GM18505 (cell line): ENCODE results near the gene EXOC3L2.

Experiments
- ATAC-seq: cut with Tn5 transposase; IDR thresholded peaks from one replicate; pipeline ENCODE4 v1.9.1; 2021; ENCODE audit not compliant: unreplicated experiment
- POLR2A ChIP-seq: IDR thresholded peaks from 4 replicates; pipeline ENCODE4 v1.6.1; 2011; ENCODE audit warnings: borderline replicate concordance; ENCODE audit not compliant: insufficient read depth, insufficient read length; ENCODE audit errors: extremely low read depth

Gene EXOC3L2

DNA sequence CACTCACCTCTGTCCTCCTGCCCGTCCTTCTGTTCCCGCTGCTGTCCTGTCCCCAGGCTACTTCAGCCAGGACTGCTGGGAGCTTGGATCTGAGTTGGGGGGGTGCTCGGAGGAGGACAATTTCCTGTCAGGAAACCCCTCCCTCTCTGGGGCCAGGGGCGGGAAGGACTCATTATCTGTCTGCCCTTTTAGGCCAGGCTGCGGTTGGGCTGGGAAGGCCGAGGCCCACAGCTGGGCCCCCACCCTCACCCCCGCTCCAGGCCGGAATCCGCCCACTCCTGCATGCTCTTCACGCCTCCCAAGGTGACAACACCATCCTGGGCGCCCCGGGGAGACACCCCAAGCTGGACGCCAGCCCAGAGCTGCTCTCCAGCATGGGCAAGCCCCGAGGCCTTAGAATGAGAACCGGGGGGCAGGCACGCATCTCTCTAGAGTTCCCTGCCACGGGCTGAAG, at the start of gene EXOC3L2:
Gene EXOC3L2, minus strand, starts transcription at position 74 of the 454 bp plus-strand sequence. CDS start 6,362 bp downstream, outside the sequence.
- TF ChIP-seq POLR2A = no peak
- no peak for ATAC-seq

- no peak for TF ChIP-seq POLR2A
- no peak for ATAC-seq
These were observed 49.3 kb upstream of the EXOC3L2 start for GRCh38 chr19:45294291-45295029.

DNA sequence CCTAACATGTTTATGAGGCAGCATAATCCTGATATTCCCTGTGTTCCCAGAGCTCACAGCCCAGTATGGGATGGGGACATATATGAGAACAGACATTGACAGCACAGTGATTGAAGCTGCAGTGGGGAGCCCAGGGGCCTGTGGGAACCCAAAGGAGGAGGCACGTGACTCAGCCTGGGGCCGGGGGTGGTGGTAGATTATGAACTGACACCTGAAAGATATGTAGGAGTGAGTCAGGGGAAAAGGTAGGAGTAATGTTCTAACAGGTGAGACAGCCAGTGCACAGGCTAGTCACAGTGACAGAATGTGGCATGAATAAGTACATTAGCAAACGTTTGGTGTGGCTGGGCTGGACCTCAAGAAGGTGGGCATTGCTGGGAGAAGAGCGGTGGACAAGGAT, 48.5 kb upstream of the EXOC3L2 start:
- no peak for TF ChIP-seq POLR2A
- no peak for ATAC-seq

GRCh38 chr19:45291834-45292233, 46.6 kb upstream of the EXOC3L2 start:
- no peak for TF ChIP-seq POLR2A
- no peak for ATAC-seq

- ATAC-seq = no peak
- no peak for TF ChIP-seq POLR2A
These were observed 45.2 kb upstream of the EXOC3L2 start for GRCh38 chr19:45290381-45290931.

DNA sequence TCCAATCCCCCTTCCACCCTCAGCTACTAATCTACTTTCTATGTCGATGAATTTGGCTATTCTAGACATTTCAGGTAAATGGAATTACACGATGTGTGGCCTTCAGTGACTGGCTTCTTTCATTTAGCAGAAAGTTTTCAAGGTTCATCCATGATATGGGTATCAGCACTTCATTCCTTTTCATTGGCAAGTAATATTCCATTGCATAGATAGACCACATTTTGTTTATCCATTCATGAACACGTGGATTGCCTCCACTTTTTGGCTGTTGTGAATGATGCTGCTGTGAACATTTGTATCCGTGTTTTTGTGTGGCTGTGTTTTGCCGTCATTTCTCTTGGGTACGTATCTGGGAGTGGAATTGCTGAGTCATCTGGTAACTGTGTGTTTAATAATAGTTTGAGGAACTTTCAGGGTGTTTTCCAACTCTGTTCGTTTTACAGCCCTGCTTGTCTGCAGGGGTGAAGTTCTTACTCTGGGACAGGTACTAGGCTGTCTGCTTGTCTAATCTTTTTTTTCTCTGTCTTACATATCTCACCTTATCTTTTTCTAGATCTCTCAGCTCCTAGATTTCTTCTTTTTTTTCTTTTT, 38.3 kb upstream of the EXOC3L2 start:
- no peak for ATAC-seq
- no peak for TF ChIP-seq POLR2A

GRCh38 chr19:45280471-45280961, 35.3 kb upstream of the EXOC3L2 start:
- no peak for ATAC-seq
- no peak for TF ChIP-seq POLR2A

DNA sequence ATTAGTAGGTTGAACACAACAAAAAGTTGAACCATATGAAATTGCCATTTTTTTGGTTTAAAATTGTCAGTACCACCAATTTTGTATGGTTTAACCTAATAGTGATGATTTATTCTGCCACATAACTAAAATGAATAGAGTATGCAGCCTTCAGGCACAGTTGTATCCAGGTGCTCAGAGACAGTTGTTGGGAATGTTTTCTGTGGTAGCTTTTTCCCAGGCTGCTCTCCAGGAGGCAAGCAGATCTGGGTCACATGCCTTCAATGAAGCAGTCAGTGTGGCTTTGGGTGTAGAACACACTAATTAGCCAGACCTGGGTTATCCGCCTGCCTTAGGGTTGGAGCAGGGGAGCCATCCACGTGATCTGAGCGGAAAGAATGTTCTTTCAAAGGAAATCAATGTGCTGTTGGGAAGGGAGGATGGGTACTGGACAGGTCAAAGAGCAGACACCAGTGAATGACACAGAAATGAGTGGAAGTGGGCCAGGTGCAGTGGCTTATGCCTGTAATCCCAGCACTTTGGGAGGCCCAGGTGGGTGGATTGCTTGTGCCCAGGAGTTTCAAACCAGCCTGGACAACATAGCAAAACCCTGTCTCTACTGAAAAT, 34.5 kb upstream of the EXOC3L2 start:
- no peak for TF ChIP-seq POLR2A
- no peak for ATAC-seq

- no peak for ATAC-seq
- no peak for TF ChIP-seq POLR2A
These were observed 32.9 kb upstream of the EXOC3L2 start for GRCh38 chr19:45278087-45278486.

DNA sequence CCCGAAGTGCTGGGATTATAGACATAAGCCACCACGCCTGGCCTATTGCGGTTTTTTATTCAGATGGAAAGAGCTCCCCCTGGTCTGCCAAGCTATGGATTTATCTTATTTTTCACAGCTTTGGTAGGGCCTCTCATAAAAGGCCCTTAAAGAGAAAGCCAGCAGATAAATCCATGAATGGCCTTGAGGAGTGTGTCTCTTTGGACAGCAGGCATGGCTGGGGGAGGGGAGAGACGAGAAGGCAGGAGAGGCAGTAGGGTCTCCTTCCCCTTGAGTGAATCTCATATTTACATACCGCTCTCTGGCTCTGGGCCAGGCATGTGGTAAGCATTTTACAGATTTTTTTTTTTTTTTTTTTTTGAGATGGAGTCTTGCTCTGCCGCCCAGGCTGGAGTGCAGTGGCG, 31.1 kb upstream of the EXOC3L2 start:
- no peak for ATAC-seq
- TF ChIP-seq POLR2A = no peak

DNA sequence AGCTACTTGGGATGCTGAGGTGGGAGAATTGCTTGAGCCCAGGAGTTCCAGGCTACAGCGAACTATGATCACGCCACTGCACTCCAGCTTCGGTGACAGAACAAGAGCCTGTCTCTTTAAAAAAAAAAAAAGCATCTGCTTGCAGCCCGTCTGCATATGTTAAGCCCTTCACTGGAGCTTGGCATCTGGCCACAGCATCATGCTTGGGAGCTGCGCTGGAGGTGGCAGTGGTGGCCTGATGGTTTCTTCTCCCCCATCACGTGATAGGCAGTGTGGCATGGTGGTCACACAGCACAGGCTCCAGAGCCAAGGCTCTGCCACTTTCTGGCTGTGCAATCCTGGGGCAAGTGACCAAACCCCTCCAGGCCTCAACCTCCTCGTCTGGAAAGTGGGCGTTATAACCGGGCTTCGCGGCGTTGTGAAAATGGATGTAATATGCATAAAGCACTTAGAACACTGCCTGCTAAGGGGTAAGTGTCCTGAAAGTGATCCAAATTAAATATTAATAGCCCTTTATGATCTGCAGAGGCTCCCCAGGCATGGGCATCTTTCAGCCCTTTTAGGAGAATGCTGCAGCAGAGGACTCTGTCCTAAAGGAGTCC, 30.3 kb upstream of the EXOC3L2 start:
- no peak for ATAC-seq
- TF ChIP-seq POLR2A = no peak

DNA sequence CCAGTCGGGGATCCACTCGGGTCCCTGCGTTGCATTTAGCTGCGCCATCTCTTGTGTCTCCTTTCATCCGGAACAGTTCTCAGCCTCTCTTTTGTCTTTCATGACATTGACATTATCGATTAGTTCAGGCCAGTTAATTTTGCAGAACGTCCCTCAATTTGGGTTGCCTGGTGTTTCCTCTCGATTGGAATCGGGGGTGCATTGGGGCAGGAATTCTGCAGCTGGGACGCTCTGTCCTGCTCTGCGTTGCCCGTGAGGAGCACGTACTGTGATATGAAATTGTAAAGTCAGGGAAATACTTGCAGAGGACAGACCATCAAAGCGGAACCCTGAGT, 28.3 kb upstream of the EXOC3L2 start:
- ATAC-seq = no peak
- no peak for TF ChIP-seq POLR2A

- TF ChIP-seq POLR2A = no peak
- no peak for ATAC-seq
These were observed 26.5 kb upstream of the EXOC3L2 start for GRCh38 chr19:45271735-45272108.
